Occipital lobe (tissue), 2 donors: ENCODE data around the gene COL23A1. TPM values are rescaled to one million over a fixed set of nuclear protein-coding genes. Genes with fewer than 3 reads are reported as not detected.
A peak's percentile ranks its signal among the peaks of the same experiment; 100 is the strongest.

Experiments
- DNase-seq: peaks from one replicate; lab custom pipeline; 2025; lab: John Stamatoyannopoulos, UW
- total RNA-seq: library from RNA; depleted of rRNA; stranded (reverse); fragments of >200 nt; gene quantifications from one replicate; pipeline ENCODE4 v1.2.3, GENCODE V29; 2014

The COL23A1 gene
- total RNA-seq, 1 donor from 2014 or later = 0.16 TPM

DNA sequence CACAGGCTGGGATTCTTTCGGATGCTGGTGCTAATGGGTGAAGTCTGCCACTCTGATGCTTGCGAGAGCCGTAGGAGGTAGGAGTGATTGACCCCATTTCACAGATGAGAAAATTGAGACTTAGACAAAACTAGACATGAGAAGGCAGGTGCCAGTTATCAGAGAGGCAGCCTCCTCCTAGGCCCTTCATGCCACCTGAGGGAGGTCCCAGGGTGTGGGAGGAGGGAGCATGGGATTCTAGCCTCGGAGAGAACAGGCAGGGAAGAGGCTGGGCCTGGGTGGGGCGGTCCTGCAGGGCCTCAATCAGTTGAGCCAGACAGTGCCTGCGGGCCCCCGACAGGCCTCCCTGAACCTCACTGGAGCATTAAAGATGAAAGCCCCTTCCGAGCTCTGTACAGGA is 112.4 kb downstream of the COL23A1 start:
- DNase-seq = no peak

DNA sequence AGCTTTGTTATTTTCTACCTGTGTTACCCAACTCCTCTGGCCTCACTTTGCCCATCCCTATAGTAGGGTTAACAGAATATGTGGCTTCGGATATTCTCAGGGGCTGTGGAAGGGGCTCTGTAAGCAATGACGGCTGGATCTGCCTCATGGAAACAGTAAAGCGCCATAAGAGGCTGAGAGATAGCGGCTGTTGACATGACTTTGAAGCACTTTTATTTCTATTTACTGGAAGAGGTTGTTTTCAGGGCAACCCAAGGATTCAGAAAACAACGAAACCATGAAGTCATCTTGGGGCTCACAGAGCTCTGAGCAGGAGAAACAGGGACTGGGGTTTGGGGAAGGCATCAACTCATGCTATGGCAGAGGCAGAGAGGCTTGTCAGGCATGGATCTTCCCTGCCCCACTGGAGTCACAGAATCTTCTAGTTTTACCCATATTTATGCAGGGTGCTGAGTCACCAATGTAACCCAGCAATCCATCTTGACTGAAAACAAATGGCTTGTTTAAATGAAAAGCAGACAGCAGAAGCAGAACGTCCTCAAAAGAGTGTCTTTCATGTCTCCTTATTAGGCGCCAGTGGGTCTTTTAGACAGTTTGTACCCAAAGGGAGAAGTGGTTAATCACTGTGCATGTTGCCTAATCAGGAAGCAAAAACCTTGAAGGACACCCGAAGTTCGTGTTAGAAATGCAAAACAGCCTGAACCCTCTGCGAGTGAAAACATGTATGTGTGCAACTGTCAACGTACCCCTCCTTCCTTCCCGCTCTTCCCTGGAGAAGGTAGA is 113.0 kb downstream of the COL23A1 start:
- no peak for DNase-seq

DNA sequence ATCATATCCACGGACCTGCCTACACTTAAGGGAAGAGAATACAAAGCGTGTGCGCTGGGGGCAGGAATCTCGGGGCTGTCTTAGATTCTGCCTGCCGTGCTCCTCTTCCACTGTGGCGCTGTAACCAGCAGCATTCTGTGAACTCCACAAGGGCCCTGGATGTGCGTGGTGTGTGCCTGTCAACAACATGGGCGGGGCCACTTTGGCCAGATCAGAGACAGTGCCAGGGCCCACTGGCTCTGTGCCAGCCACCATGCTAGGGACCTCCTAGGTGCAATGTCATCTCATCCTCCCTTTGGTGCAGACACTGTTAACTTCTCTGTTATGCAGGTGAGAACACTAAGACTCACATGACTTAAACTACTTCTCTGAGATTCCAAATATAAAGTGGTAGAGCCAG is 113.7 kb downstream of the COL23A1 start:
- DNase-seq = no peak

- no peak for DNase-seq
Measured at GRCh38 chr5:178475422-178475821, 114.8 kb downstream of the COL23A1 start.

- DNase-seq = no peak
Measured at GRCh38 chr5:178474562-178475184, 115.5 kb downstream of the COL23A1 start.

DNA sequence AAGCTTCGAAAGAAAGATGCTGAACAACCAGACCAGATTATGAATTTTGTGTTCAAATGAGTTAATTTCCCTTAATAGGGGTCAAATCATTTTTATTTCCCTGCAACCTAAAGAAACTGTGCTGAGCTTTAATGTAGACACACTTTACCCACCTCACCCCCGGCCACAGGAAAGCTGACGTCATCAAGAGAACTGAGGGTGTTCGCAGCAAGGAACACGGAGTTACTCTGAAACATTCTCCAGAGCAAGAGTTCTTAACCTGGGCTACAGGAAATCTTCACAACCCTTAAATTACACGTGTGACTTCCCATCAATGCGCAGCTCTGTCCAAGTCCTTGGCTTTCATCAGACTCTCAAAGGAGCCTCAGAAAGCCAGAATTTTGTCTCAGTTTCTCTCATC is 116.3 kb downstream of the COL23A1 start:
- no peak for DNase-seq

DNA sequence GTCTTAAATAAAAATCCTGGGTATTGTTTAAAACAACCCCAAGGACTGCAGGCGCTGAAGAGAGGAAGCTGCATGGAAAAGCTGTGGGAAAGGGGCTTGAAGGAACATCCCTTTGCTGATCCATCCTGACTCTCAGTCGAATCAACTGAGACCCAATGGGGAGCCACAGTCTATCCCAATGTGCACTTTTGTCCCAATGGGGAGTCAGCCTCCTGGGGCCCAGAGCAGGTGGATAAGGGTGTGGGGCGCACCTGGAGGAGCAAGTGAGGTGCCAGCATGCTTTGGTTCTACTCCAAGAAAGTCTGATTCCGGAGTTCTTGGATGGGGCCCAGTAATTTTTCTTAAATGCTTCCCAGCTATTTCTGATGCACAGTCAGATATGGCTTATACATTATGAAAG is 118.1 kb downstream of the COL23A1 start:
- no peak for DNase-seq

DNA sequence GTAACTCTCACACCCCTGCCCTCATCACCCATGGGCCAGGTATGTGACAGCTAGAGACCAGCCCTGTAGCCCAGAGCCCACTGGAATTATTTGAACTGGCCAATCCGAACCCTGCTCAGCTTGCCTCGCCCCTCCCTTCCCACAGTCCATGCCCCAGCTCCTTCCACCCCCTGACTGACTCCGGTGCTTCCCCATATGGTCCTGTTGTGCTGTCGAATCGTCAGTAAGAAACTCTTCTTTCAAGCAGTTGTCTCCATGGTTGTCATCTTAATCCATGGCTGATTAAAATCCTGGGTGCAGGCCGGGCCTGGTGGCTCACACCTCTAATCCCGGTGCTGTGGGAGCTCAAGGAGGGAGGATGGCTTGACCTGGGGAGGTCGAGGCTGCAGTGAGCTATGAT is 118.5 kb downstream of the COL23A1 start:
- DNase-seq = no peak

- no peak for DNase-seq
Measured at GRCh38 chr5:178470760-178471025, 119.5 kb downstream of the COL23A1 start.

DNA sequence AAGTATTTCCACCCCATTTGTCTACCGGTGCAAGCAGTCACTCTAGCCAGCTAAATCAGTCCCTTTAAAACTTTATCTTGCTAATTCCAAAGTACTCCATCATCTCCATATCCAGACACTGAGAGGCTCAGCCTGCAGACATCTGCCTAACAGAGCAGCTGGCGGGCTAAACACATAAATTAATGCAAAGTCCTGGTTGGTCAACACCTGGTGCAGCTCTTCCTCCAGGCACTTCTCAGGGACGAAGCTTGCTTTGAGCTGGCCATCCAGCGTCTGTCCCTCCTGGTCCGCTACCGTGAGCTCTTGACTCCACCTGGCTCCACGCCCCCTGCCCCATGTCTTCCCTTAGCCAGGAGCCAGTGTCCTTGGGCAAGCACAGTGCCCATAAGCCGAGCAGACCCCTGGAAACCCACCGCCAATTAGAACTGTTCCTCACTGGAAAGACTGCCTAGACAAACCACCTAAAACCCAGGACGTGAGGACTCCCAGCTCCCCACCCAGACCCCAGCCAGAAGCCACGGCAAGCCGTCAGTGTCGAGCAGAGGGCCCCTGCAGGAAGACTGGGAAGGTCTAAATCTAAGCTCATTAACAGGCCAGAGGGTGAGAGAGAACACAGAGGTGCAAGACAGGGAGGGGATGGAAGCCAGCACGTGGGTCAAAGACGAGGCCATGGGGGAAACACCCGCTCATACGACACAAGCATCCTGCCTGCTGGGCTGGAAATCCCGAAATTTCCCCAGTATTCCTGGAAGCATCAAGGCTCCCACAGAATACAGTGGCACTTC is 120.0 kb downstream of the COL23A1 start:
- no peak for DNase-seq

DNA sequence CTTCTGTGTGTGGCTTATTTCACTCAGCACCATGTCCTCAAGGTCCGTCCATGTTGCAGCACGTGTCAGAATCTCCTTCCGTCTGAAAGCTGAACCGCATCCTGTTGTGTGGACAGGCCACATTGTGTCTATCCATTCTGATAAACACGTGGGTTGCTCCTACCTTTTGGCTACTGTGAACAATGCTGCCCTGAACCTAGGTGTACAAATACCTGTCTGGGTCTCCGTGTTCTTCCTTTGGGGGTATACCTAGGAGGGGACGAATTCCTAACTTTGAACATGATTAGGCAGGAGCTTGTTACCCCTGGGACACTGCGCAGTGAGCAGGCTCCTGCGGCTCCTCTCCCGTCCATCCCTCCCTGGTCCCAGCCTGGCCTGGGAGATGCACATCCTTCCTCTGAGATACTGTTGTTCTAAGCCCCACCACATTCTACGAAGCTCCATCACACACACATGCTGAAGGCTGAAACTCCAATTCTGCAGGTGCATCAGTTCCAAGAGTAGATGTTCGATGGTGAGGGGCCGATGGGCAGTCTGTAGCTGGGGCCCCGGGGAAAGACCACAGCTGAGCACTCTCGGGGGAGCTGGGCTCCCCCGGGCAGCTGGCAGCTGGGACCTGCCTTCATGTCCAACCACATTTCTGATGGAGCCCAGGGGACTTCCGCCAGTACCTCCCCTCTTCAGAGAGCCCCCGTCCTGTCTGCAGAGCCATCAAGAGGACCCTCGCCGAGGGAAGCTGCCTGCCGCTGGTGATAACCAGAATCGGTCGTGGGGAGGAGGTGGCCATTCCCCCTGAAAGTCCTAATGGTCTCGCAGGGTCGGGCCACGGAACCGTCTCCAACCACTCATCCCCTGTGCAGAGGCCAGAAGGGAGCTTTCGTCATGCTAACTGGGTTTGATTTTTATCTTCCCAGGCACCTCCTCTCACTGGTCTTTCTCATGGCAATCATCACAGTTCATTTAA is 120.9 kb downstream of the COL23A1 start:
- no peak for DNase-seq

DNA sequence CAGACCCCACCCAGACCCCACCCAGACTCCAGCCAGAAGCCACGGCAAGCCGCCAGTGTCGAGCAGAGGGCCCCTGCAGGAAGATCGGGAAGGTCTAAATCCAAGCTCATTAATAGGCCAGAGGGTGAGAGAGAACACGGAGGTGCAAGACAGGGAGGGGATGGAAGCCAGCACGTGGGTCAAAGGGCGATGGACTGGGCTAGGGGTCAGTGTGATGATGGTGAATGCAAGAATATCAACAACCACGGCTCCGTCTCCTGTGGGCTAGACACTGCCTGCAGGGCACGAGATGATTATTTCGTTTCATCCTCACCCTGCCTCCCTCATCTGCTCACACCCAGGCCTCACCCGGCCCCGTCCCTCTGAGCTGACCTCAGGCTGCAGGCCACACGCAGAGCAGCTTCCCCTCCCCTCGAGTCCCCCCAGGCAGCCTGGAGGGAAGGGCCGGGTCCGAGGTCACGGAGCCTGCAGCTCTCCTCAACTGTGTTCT is 122.0 kb downstream of the COL23A1 start:
- DNase-seq = no peak

DNA sequence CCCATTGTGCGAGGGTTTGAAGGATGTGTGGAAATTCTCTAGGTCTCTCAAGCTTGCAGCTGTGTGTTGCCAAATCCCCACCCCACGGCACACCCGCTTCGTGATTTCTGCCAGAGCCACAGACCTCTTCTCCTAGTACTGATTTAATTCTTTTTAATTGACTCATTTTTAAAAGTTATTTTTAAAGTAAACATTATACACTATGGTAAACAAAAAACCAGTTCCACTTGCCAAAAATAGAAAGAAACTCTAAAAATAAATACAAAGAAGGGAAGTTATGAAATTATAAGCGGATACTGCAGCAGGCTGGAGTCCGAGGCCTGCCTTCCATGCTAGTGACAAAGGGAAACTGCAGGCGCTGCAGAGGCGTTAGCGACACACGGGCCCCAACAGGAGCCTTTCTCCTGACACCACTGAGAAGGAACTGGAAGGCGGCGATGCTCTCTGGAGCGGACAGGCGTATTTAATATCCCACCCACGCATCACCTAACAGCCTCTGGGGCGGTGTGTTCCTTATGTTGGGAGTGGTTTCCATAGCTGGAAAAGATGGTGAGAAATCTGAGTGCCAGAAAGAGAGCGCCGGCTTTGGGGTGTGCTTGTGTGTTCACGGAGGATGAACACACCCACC is 122.5 kb downstream of the COL23A1 start:
- DNase-seq = peak; percentile 36

- no peak for DNase-seq
Measured at GRCh38 chr5:178467205-178467567, 123.0 kb downstream of the COL23A1 start.

DNA sequence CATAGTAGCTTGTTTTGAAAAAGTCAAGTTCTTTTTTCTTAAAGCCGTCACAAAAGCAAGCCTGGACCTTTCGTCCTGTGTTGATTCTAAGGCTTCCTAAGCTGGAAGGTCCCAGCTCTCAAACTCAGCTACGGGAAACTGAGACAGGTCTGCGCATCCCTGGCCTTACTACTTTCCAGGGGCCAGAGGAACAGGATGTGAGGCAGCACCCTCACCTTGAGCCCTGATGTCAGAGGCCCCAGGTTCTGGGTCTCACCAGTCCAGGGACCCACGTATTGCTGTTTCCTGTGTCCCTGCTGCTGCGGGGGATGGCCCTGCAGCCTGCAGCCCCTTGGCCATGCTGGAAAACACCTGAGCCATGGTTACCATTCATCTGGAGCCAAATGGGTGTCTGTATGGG is 123.9 kb downstream of the COL23A1 start:
- no peak for DNase-seq

GRCh38 chr5:178465861-178466288 is 124.3 kb downstream of the COL23A1 start:
- DNase-seq = no peak

DNA sequence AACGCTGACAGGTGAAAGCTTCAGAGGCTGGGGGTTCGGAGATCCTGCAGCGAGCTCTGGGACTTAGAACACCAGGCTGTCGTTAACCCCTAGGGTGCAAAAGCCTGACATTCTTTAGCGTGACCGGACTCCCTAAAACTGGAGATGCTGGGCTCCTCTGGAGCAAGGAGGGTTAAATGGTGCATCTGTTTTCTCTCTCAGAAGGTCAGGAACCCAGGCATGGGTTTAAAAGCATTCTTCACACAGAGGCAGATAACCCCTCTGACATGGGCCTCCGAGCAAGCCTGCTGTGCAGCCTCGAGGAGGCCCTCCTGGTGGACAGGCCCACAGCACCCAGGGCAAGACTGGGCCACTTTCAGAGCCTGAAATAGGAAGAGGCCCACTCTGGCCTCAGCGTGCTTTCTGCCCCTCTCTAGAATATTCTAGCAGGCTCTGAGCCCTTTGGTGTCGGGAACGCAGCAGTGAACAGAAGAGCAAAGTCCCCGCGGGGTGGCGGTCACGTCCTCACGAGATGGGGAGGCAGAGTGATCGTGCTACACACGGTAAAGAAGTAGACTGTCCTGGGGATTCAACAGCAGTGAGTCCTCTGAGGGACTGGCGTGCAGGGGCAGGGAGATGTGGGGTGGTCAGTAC is 124.8 kb downstream of the COL23A1 start:
- DNase-seq = no peak

DNA sequence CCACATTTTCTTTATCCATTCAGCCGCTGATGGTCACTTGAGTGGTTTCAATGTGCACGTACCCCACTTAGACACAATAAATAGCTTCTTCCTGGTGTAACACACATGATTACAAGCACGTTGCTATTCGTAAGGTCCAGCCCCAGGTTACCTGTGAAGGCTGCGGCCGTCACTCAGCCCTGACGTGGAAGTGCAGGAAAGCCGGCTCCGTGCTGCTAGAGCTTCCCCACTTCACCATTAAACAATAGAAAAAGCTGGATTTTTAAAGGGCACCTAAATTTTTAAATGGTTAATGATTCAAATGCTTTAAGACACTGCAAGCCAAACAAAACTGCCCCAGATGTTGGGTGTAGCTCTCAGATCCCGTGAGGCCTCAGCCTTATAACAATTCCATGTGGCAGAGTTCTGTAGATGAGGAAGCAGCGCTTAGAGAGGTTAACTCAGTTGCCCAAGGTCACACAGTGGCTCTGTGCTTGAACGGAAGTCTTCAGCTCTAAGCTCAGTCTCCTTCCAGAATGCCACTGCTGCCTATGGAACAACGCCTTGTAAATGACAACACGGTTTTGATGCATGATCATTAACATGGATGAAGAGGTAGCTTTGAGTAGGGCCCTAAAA is 125.7 kb downstream of the COL23A1 start:
- DNase-seq = no peak

DNA sequence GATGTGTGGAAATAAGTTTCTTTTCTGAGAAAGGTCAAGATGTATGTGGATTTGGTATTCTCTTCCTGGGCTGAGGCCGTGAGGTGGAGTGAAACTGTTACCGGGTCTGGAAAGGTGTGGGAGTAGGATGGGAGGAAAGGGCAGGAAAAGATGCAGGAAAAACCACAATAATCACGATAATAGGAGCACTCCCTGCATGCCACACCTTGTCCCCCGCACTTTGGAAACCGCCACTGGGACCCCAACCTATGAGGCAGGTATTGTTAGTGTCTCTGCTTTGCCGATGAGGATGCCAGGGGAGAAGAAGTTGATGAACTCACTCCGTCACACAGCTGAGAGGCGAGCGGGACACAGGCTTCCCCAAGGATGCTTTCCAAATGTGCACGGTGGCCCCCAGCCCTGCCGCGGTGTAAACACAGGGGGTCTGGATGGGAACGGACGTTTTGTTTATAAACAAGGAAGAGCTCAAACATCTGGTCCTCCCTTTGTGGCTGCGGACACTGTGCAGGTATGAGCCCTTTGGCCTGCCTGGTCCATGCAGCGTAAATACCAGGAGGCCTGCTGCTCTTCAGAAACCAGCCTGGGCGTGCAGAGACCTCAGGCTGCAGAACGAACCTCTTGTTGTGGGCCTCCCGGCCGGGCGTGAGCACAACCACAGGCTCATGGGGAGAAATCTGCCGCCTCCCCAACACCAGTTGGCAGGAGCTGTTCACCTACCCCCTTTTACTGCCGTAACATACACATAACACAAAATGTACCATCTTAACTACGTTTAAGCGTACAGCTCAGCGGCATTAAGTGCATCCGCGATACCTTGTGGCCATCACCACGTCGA is 126.7 kb downstream of the COL23A1 start:
- DNase-seq = no peak
